Measurements from ENCODE around the gene FRMPD4. TPM values are rescaled to one million over a fixed set of nuclear protein-coding genes. Genes with fewer than 3 reads are reported as not detected.

The FRMPD4 gene
- total RNA-seq, 2 donors from 2014 or later: 0.02 to 0.35 TPM

DNA sequence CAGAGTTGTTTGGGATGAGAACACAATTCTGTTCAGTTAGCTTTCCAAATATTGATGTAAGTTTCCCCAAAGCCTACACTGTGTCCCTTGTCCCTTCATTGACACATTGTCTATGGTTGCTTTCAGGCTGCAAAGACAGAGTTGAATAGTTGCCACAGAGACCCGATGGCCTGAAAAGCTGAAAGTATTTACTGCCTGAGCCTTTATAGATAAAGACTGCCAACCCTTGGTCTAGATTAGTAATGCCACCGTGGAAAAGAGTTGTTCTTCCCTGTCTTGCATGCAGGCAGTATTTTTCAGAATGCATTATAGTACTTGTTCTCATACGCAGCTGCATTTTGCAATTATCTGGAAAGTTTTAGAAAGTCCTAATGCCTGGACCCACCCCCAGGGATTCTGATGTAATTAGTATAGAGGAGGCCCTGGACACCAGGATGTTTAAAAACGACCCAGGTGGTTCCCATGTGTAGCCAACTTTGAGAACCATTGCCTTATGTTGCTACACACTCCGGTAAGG is 180.8 kb downstream of the FRMPD4 start:
- Histone ChIP-seq H3K4me1 (no peaks in the 10 kb centered on the region), H3K27me3 (no peaks in the 10 kb centered on the region), H3K9ac (ENCODE audit: low read depth in 2 of 2, low read length in 2 of 2) (no peak overlapping the region), H3K4me3 (no peak overlapping the region), H3K36me3 (no peaks in the 10 kb centered on the region), H3K27ac (no peak overlapping the region), H3K9me3 (no peaks in the 10 kb centered on the region)
- DNase-seq: no peak
- TF ChIP-seq, protein P1, sequence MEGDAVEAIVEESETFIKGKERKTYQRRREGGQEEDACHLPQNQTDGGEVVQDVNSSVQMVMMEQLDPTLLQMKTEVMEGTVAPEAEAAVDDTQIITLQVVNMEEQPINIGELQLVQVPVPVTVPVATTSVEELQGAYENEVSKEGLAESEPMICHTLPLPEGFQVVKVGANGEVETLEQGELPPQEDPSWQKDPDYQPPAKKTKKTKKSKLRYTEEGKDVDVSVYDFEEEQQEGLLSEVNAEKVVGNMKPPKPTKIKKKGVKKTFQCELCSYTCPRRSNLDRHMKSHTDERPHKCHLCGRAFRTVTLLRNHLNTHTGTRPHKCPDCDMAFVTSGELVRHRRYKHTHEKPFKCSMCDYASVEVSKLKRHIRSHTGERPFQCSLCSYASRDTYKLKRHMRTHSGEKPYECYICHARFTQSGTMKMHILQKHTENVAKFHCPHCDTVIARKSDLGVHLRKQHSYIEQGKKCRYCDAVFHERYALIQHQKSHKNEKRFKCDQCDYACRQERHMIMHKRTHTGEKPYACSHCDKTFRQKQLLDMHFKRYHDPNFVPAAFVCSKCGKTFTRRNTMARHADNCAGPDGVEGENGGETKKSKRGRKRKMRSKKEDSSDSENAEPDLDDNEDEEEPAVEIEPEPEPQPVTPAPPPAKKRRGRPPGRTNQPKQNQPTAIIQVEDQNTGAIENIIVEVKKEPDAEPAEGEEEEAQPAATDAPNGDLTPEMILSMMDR (IDR thresholded peaks at IDR 0.05): no peak
- intact Hi-C loops (cut with DNase I): no loop called here

DNA sequence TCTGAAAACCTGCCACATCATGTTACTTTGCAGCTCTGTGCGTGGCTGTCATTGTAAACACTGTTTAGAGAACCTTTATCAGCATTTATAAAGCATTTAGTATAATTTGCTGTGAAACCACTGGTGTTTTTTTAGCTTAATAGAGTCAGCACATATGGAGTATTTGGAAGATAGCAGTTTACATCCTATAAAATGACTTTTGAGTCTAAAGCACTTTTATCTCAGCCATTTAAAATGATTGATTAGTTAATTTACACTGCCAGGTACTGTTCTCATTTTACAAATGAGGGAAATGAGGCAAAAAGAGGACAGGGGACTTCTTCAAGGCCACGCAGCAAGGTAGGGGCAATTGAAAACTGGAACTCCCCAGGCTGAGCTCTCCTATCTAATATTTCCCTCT is 181.7 kb downstream of the FRMPD4 start:
- intact Hi-C loops (cut with DNase I): no loop called here

DNA sequence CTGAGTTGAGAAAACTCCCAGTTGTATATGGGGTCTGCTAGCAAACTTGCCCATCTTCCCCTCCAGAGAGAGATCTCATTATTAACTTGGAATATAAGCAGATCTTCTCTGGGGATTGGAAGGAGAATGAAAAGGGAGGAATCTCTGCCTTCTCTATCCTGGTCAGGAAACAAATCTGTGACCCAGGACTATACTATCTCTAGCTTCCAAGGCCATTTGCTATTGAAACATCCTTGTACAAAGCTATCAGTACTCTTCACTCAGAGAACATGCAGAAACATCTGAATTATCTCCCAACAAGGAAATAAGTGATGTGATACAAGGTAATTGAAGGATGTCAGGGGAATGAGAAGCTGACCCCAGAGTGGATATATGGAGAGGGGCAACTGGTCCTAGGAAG is 183.8 kb downstream of the FRMPD4 start:
- H3K9ac ChIP-seq (ENCODE audit: low read depth in 2 of 2, low read length in 2 of 2): no peak overlapping the region
- H3K4me1 ChIP-seq: no peaks in the 10 kb centered on the region
- H3K4me3 ChIP-seq: no peak overlapping the region
- H3K27ac ChIP-seq: no peak overlapping the region
- no peaks in the 10 kb centered on the region for H3K36me3 ChIP-seq
- intact Hi-C loops (cut with DNase I): no loop called here
- TF ChIP-seq, protein P1 (IDR thresholded peaks at IDR 0.05): no peak
- H3K9me3 ChIP-seq: no peaks in the 10 kb centered on the region
- DNase-seq: no peak
- H3K27me3 ChIP-seq: no peaks in the 10 kb centered on the region

More for the DNA sequence above, 181.7 kb downstream of the FRMPD4 start:
- Histone ChIP-seq H3K27ac (no peak overlapping the region), H3K9me3 (no peaks in the 10 kb centered on the region), H3K4me1 (no peaks in the 10 kb centered on the region), H3K4me3 (no peak overlapping the region), H3K27me3 (no peaks in the 10 kb centered on the region), H3K9ac (ENCODE audit: low read depth in 2 of 2, low read length in 2 of 2) (no peak overlapping the region), H3K36me3 (no peaks in the 10 kb centered on the region)
- no peak for DNase-seq
- TF ChIP-seq, protein P1 (IDR thresholded peaks at IDR 0.05): no peak

DNA sequence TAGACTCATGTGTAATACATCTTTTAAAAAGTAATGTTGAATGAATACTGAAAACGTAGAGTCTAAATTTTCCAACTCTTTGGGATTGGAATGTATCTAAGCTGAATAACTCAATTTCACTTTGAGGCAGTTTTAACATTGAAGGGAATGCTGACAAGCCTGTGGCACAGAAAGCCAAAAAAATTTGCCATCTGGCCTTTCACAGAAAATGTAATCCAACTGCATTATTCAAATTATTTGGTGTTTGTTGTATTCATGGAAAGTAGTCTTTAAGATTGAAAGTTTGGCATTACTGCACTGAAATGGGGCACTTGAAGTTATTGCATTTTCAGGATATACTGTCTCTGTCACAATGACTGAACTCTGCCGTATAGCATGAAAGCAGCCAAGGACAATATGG is 186.9 kb downstream of the FRMPD4 start:
- no peaks in the 10 kb centered on the region for H3K4me1 ChIP-seq
- intact Hi-C loops (cut with DNase I): no loop called here
- H3K36me3 ChIP-seq: no peaks in the 10 kb centered on the region
- TF ChIP-seq, protein P1 (IDR thresholded peaks at IDR 0.05): no peak
- H3K4me3 ChIP-seq: no peak overlapping the region
- H3K9me3 ChIP-seq: no peaks in the 10 kb centered on the region
- H3K27me3 ChIP-seq: no peaks in the 10 kb centered on the region
- no peak overlapping the region for H3K9ac ChIP-seq (ENCODE audit: low read depth in 2 of 2, low read length in 2 of 2)
- DNase-seq: no peak
- H3K27ac ChIP-seq: no peak overlapping the region

DNA sequence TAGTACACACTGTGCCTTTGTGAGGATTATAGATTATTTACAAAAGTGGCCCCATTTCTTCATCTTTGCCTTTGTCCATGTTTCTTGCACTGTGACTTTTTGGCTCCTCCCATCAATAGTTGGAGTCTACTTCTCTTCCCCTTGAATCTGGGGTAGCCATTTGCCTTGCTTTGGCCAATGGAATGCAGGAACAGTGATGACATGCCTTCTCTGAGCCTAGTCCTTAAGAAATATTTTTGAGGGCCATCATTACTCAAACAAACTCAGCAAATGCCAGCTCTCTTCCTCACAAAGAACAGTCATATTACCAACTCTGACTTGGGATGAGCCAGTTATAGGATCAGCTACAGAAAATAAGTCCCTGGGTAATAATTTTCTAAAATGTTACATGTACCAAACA is 189.6 kb downstream of the FRMPD4 start:
- no peak overlapping the region for H3K27ac ChIP-seq
- no peak overlapping the region for H3K9ac ChIP-seq (ENCODE audit: low read depth in 2 of 2, low read length in 2 of 2)
- H3K27me3 ChIP-seq: no peaks in the 10 kb centered on the region
- H3K4me3 ChIP-seq: no peak overlapping the region
- no peaks in the 10 kb centered on the region for H3K9me3 ChIP-seq
- no peak for DNase-seq
- H3K4me1 ChIP-seq: no peaks in the 10 kb centered on the region
- no peaks in the 10 kb centered on the region for H3K36me3 ChIP-seq
- intact Hi-C loops (cut with DNase I): no loop called here
- TF ChIP-seq, protein P1 (IDR thresholded peaks at IDR 0.05): no peak
